Heart left ventricle (tissue), 13 donors: Measurements from ENCODE around the gene RNF212.

ENCODE experiments used
- POLR2A ChIP-seq, 2 donors: fragments of 450-650 bp; IDR thresholded peaks; one replicate each; pipeline ENCODE4 v1.6.1; 2017; ENCODE audit warnings: antibody characterized with exemption in 2 of 2, mild to moderate bottlenecking in 2 of 2, moderate library complexity in 2 of 2
- TF ChIP-seq, protein P1 (sequence below), 12 donors: fragments of 200-600 bp; sonication (generic) in 4 of 12; IDR thresholded peaks; one replicate each; pipeline versions ENCODE4 v1.5.0 to v1.8.0; 2018 to 2022; ENCODE audit warnings: antibody characterized with exemption in 12 of 12, mild to moderate bottlenecking in 5 of 12
- donor health status: ischemic (EF 13 %, LVEDD 7.1; RV severe dilation, severe dysfunction).
- donor health status: DM: no; HTN: yes; CAD: no.
- donor health status: DM: no; HTN: no; CAD: no.
- donor health status: ischemic (EF 25% LVEDD 6.9; RV normal size, moderate dysfunction).
- donor health status: ischemic (EF 25% LVEDD 5.7; RV mildly dilated, moderate dysfunction).
- donor health status: ischemic (EF 35%, LVEDD 5.7; RV mildly dilated, moderate dysfunction).
- donor health status: nonischemic (EF 11% LVEDD 7.7; RV severe dilation, severe dysfunction).
- donor health status: DM: yes; HTN: yes; CAD: no.
- donor health status: PGD.
- donor health status: ischemic (EF 29% LVEDD 5.4; RV normal size, mild dysfunction).
- donor health status: nonischemic (EF 23%, LVEDD 6.1; RV moderate dilation, normal function).

DNA sequence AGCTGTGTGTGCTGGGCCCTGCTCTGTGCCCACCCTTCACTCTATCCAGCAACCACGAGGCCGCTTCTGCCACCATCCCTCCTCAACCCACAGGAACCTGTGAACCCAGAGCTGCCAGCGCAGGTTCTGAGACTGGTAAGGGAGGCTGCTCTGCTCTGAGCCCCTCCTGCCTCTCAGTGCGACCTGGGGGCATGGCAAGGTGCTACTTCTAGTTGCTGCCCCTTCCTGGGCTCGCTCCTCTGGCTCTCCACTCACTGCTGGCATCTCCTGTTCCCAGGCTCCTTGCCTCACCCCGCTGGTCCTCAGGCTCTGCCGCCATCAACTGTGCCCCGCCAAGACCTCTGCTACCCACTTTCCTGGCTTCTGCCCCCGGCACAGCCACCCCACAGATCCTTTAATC is 39.3 kb downstream of the RNF212 start:
- TF ChIP-seq, protein P1, sequence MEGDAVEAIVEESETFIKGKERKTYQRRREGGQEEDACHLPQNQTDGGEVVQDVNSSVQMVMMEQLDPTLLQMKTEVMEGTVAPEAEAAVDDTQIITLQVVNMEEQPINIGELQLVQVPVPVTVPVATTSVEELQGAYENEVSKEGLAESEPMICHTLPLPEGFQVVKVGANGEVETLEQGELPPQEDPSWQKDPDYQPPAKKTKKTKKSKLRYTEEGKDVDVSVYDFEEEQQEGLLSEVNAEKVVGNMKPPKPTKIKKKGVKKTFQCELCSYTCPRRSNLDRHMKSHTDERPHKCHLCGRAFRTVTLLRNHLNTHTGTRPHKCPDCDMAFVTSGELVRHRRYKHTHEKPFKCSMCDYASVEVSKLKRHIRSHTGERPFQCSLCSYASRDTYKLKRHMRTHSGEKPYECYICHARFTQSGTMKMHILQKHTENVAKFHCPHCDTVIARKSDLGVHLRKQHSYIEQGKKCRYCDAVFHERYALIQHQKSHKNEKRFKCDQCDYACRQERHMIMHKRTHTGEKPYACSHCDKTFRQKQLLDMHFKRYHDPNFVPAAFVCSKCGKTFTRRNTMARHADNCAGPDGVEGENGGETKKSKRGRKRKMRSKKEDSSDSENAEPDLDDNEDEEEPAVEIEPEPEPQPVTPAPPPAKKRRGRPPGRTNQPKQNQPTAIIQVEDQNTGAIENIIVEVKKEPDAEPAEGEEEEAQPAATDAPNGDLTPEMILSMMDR (IDR thresholded peaks at IDR 0.05), result no peak
- TF ChIP-seq POLR2A (IDR thresholded peaks at IDR 0.05), result no peak
